Type B pancreatic cell (in vitro differentiated cells): ENCODE results near the gene RPL27A. TPM values are rescaled to one million over a fixed set of nuclear protein-coding genes. Genes with fewer than 3 reads are reported as not detected.

Experiments used
- DNase-seq: peaks from one replicate; pipeline ENCODE4 v3.0.0; 2021; ENCODE audit warnings: mixed read lengths; ENCODE audit not compliant: unreplicated experiment; ENCODE audit errors: extremely low spot score
- H3K27ac Mint-ChIP-seq: 2 replicates; pipeline ENCODE4 v1.8.0; 2021; ENCODE audit warnings: mild to moderate bottlenecking, mixed read lengths
- H3K27me3 Mint-ChIP-seq: 2 replicates; pipeline ENCODE4 v1.8.0; 2021; ENCODE audit warnings: mixed read lengths
- H3K36me3 Mint-ChIP-seq: 2 replicates; pipeline ENCODE4 v1.8.0; 2021; ENCODE audit warnings: mixed read lengths
- H3K4me1 Mint-ChIP-seq: one replicate; pipeline ENCODE4 v1.8.0; 2021; ENCODE audit warnings: mixed read lengths; ENCODE audit not compliant: unreplicated experiment
- H3K4me3 Mint-ChIP-seq: 2 replicates; pipeline ENCODE4 v1.8.0; 2021; ENCODE audit warnings: mild to moderate bottlenecking, mixed read lengths
- H3K9me3 Mint-ChIP-seq: 2 replicates; pipeline ENCODE4 v1.8.0; 2021; ENCODE audit warnings: mixed read lengths
- CTCF ChIP-seq: fragments of 200-600 bp; sonication (generic); conservative IDR thresholded peaks from 2 replicates; pipeline ENCODE4 v1.5.0; 2021; ENCODE audit warnings: antibody characterized with exemption, mild to moderate bottlenecking
- total RNA-seq: library from RNA; stranded (reverse); gene quantifications from 2 replicates; pipeline ENCODE4 v1.2.1, GENCODE V29; 2021; ENCODE audit warnings: low replicate concordance

Gene RPL27A
- total RNA-seq, 1 donor from 2014 or later: 877 TPM

DNA sequence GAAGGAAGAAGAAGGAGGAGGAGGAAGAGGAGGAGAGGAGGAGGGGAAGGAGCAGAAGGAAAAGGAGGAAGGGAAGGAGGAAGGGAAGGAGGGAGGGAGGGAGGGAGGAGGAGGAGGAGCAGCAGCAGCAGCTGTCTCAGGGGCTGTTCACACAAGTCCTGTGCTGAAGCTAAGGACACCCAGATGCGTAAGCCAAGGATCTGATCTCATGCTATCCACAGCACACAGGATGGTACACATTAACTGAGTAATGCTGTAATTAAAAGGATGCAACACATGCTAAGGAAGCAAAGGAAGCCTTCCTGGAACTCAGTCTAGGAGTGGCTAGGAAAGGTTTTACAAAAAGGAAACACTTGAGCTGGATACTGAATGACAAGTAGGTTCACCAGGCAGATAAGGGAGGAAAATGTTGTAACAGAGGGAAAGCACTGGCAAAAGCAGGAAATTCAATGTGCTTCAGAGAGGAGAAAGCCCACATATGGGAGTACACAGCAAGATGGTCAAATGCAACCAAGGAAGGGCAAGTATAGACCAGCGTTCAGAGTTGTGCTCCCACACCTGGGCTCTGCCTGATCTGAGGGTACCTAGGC lies 32.1 kb upstream of the RPL27A start:
- DNase-seq: no peak
- no peak overlapping the region for H3K27ac Mint-ChIP-seq
- H3K27me3 Mint-ChIP-seq: no peaks in the 10 kb centered on the region

GRCh38 chr11:8652140-8652539 lies 30.5 kb upstream of the RPL27A start:
- H3K4me3 Mint-ChIP-seq: no peak overlapping the region
- no peaks in the 10 kb centered on the region for H3K9me3 Mint-ChIP-seq
- H3K27me3 Mint-ChIP-seq: no peaks in the 10 kb centered on the region
- no peak overlapping the region for H3K27ac Mint-ChIP-seq
- peaks cover 3% of the 10 kb centered on the region for H3K36me3 Mint-ChIP-seq
- H3K4me1 Mint-ChIP-seq: no peaks in the 10 kb centered on the region
- no peak for TF ChIP-seq CTCF
- no peak for DNase-seq

More for the DNA sequence above, 32.1 kb upstream of the RPL27A start:
- no peaks in the 10 kb centered on the region for H3K9me3 Mint-ChIP-seq
- H3K4me1 Mint-ChIP-seq: no peaks in the 10 kb centered on the region
- no peak overlapping the region for H3K4me3 Mint-ChIP-seq
- H3K36me3 Mint-ChIP-seq: peaks cover 3% of the 10 kb centered on the region
- TF ChIP-seq CTCF: no peak

DNA sequence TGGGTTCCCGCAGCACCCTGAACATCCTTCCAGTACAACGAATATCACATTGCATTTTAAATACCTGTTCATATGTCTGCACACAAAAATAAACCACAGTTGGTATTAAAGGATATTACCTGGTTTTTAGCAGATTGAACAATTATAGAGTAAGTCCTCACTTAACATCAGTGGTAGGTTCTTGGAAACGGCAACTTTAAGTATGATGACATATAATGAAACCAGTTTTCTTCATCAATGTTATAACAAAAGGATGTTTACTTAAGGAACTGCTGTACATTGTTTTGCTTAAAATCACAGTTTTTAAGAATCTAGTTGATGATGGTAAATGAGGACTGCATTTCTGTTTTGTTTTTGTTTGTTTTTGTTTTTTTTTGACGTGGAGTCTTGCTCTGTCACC lies 28.1 kb upstream of the RPL27A start:
- Mint-ChIP-seq H3K27ac (no peak overlapping the region), H3K4me3 (no peak overlapping the region), H3K4me1 (no peaks in the 10 kb centered on the region), H3K27me3 (no peaks in the 10 kb centered on the region), H3K36me3 (no peaks in the 10 kb centered on the region), H3K9me3 (no peaks in the 10 kb centered on the region)
- no peak for DNase-seq
- TF ChIP-seq CTCF: no peak

- Mint-ChIP-seq H3K4me3 (no peak overlapping the region), H3K4me1 (no peaks in the 10 kb centered on the region), H3K27ac (no peak overlapping the region)
Measured at GRCh38 chr11:8656291-8656690, 26.3 kb upstream of the RPL27A start.

GRCh38 chr11:8658321-8659057 lies 24.1 kb upstream of the RPL27A start:
- TF ChIP-seq CTCF: no peak
- Mint-ChIP-seq H3K4me1 (no peaks in the 10 kb centered on the region), H3K9me3 (no peaks in the 10 kb centered on the region), H3K4me3 (no peak overlapping the region), H3K36me3 (no peaks in the 10 kb centered on the region), H3K27ac (no peak overlapping the region), H3K27me3 (no peaks in the 10 kb centered on the region)
- no peak for DNase-seq

More at GRCh38 chr11:8656291-8656690, 26.3 kb upstream of the RPL27A start:
- H3K9me3 Mint-ChIP-seq: no peaks in the 10 kb centered on the region
- DNase-seq: no peak
- no peaks in the 10 kb centered on the region for H3K27me3 Mint-ChIP-seq
- TF ChIP-seq CTCF: no peak
- H3K36me3 Mint-ChIP-seq: no peaks in the 10 kb centered on the region
